ENCODE results near the gene STMN3.
"Not testable (repeated sequence)": the region's sequence is repeated elsewhere in the genome, so short reads cannot be mapped to it uniquely, and the experiment has no call there.

Gene STMN3

GRCh38 chr20:63673951-63674350 is 20.7 kb upstream of the STMN3 start:
- Histone ChIP-seq H3K4me1 (ENCODE audit: control extremely low read depth in 1 of 4, control insufficient read depth in 4 of 4, insufficient read depth in 4 of 4, low read length in 3 of 4) (no peaks in the 10 kb centered on the region), H3K9me3 (ENCODE audit: control extremely low read depth in 1 of 5, control insufficient read depth in 4 of 5, insufficient read depth in 2 of 5, low read depth in 1 of 5, low read length in 4 of 5) (no peaks in the 10 kb centered on the region), H3K4me3 (ENCODE audit: control insufficient read depth in 1 of 7, extremely low read depth in 1 of 7, insufficient read depth in 4 of 7, low read depth in 2 of 7, low read length in 6 of 7) (no peak overlapping the region), H3K27me3 (replicated peaks in 2 of 5; ENCODE audit: control insufficient read depth in 4 of 5, insufficient read depth in 5 of 5, low read length in 4 of 5) (no peaks in the 10 kb centered on the region), H3K36me3 (ENCODE audit: control insufficient read depth in 4 of 4, insufficient read depth in 4 of 4, low read length in 3 of 4) (peaks cover 0 to 49% (median 20%) of the 10 kb centered on the region in 4 experiments), H3K27ac (ENCODE audit: insufficient read depth in 1 of 2, low read depth in 1 of 2, low read length in 2 of 2, poor library complexity in 1 of 2, severe bottlenecking in 2 of 2) (no peak overlapping the region)
- DNase-seq = no peak
- CTCF ChIA-PET = no interaction called here
- POLR2A ChIA-PET = no interaction called here
- WGBS (ENCODE audit: insufficient coverage) = over 99% methylated on average over 13 of the region's 14 CpGs

DNA sequence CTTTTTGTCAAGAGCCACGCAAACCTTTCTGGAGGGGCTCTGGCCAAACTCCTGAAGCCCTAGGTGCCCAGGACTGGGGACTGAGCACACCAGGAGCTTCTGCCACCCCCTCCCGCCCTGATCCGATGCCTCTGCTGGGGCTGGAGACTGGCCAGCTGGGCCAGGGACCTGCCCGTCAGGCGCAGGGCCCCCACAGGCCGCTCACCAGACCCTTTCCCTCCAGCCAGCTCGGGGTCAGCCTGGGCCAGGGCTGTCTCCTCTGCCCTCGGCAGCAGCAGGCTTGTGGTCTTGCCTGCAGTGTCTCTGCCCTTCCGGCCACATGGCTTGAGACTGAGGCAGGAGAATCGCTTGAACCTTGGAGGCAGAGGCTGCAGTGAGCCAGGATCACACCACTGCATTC is 19.4 kb upstream of the STMN3 start:
- H3K36me3 ChIP-seq (ENCODE audit: control insufficient read depth in 4 of 4, insufficient read depth in 4 of 4, low read length in 3 of 4) = peaks cover 0 to 49% (median 22%) of the 10 kb centered on the region in 4 experiments
- no peaks in the 10 kb centered on the region for H3K4me1 ChIP-seq (ENCODE audit: control extremely low read depth in 1 of 4, control insufficient read depth in 4 of 4, insufficient read depth in 4 of 4, low read length in 3 of 4)
- CTCF ChIA-PET = no interaction called here

GRCh38 chr20:63671695-63672094 is 18.5 kb upstream of the STMN3 start:
- H3K36me3 ChIP-seq (ENCODE audit: control insufficient read depth in 4 of 4, insufficient read depth in 4 of 4, low read length in 3 of 4) = peaks cover 2 to 52% (median 26%) of the 10 kb centered on the region in 4 experiments
- POLR2A ChIA-PET; H3K4me3 ChIP-seq (ENCODE audit: control insufficient read depth in 1 of 7, extremely low read depth in 1 of 7, insufficient read depth in 4 of 7, low read depth in 2 of 7, low read length in 6 of 7); H3K9me3 ChIP-seq (ENCODE audit: control extremely low read depth in 1 of 5, control insufficient read depth in 4 of 5, insufficient read depth in 2 of 5, low read depth in 1 of 5, low read length in 4 of 5); CTCF ChIA-PET; DNase-seq; H3K27me3 ChIP-seq (replicated peaks in 2 of 5; ENCODE audit: control insufficient read depth in 4 of 5, insufficient read depth in 5 of 5, low read length in 4 of 5); H3K27ac ChIP-seq (ENCODE audit: insufficient read depth in 1 of 2, low read depth in 1 of 2, low read length in 2 of 2, poor library complexity in 1 of 2, severe bottlenecking in 2 of 2); H3K4me1 ChIP-seq (ENCODE audit: control extremely low read depth in 1 of 4, control insufficient read depth in 4 of 4, insufficient read depth in 4 of 4, low read length in 3 of 4): not testable (repeated sequence)
- whole genome bisulfite sequencing (ENCODE audit: insufficient coverage) = 96% methylated on average over 10 of the region's 12 CpGs

More for the DNA sequence above, 19.4 kb upstream of the STMN3 start:
- POLR2A ChIA-PET = no interaction called here
- Histone ChIP-seq H3K4me3 (ENCODE audit: control insufficient read depth in 1 of 7, extremely low read depth in 1 of 7, insufficient read depth in 4 of 7, low read depth in 2 of 7, low read length in 6 of 7) (no peak overlapping the region), H3K27ac (ENCODE audit: insufficient read depth in 1 of 2, low read depth in 1 of 2, low read length in 2 of 2, poor library complexity in 1 of 2, severe bottlenecking in 2 of 2) (no peak overlapping the region), H3K9me3 (ENCODE audit: control extremely low read depth in 1 of 5, control insufficient read depth in 4 of 5, insufficient read depth in 2 of 5, low read depth in 1 of 5, low read length in 4 of 5) (no peaks in the 10 kb centered on the region), H3K27me3 (replicated peaks in 2 of 5; ENCODE audit: control insufficient read depth in 4 of 5, insufficient read depth in 5 of 5, low read length in 4 of 5) (no peaks in the 10 kb centered on the region)
- no peak for DNase-seq
- WGBS (ENCODE audit: insufficient coverage) = 97% methylated on average over 10 of the region's 10 CpGs

- Histone ChIP-seq H3K27ac (ENCODE audit: insufficient read depth in 1 of 2, low read depth in 1 of 2, low read length in 2 of 2, poor library complexity in 1 of 2, severe bottlenecking in 2 of 2) (no peak overlapping the region), H3K4me1 (ENCODE audit: control extremely low read depth in 1 of 4, control insufficient read depth in 4 of 4, insufficient read depth in 4 of 4, low read length in 3 of 4) (no peaks in the 10 kb centered on the region), H3K9me3 (ENCODE audit: control extremely low read depth in 1 of 5, control insufficient read depth in 4 of 5, insufficient read depth in 2 of 5, low read depth in 1 of 5, low read length in 4 of 5) (no peaks in the 10 kb centered on the region), H3K4me3 (ENCODE audit: control insufficient read depth in 1 of 7, extremely low read depth in 1 of 7, insufficient read depth in 4 of 7, low read depth in 2 of 7, low read length in 6 of 7) (no peak overlapping the region), H3K36me3 (ENCODE audit: control insufficient read depth in 4 of 4, insufficient read depth in 4 of 4, low read length in 3 of 4) (peaks cover 2 to 61% (median 33%) of the 10 kb centered on the region in 4 experiments), H3K27me3 (replicated peaks in 2 of 5; ENCODE audit: control insufficient read depth in 4 of 5, insufficient read depth in 5 of 5, low read length in 4 of 5) (no peaks in the 10 kb centered on the region)
- POLR2A ChIA-PET = no interaction called here
- DNase-seq = no peak
- WGBS (ENCODE audit: insufficient coverage) = 98% methylated on average over 11 of the region's 11 CpGs
- CTCF ChIA-PET = interaction anchor here (0.7 to 1.3 kb wide), 3 partner anchors 13 to 111 kb away, joined by 3 read pairs; no protein-coding TSS in a partner anchor
These were observed 15.1 kb upstream of the STMN3 start for GRCh38 chr20:63668351-63668750.

GRCh38 chr20:63667858-63668257 is 14.6 kb upstream of the STMN3 start:
- ChIA-PET POLR2A (no interaction called here), CTCF (interaction anchor here (0.7 to 1.3 kb wide), 2 partner anchors 13 to 111 kb away, joined by 3 read pairs; no protein-coding TSS in a partner anchor)
- no peak for DNase-seq
- H3K36me3 ChIP-seq (ENCODE audit: control insufficient read depth in 4 of 4, insufficient read depth in 4 of 4, low read length in 3 of 4) = peaks cover 2 to 64% (median 35%) of the 10 kb centered on the region in 4 experiments
- 93% methylated on average over 13 of the region's 16 CpGs for WGBS (ENCODE audit: insufficient coverage)
- no peak overlapping the region for H3K4me3 ChIP-seq (ENCODE audit: control insufficient read depth in 1 of 7, extremely low read depth in 1 of 7, insufficient read depth in 4 of 7, low read depth in 2 of 7, low read length in 6 of 7)
- H3K27ac ChIP-seq (ENCODE audit: insufficient read depth in 1 of 2, low read depth in 1 of 2, low read length in 2 of 2, poor library complexity in 1 of 2, severe bottlenecking in 2 of 2) = no peak overlapping the region
- H3K27me3 ChIP-seq (replicated peaks in 2 of 5; ENCODE audit: control insufficient read depth in 4 of 5, insufficient read depth in 5 of 5, low read length in 4 of 5) = no peaks in the 10 kb centered on the region
- no peaks in the 10 kb centered on the region for H3K9me3 ChIP-seq (ENCODE audit: control extremely low read depth in 1 of 5, control insufficient read depth in 4 of 5, insufficient read depth in 2 of 5, low read depth in 1 of 5, low read length in 4 of 5)
- no peaks in the 10 kb centered on the region for H3K4me1 ChIP-seq (ENCODE audit: control extremely low read depth in 1 of 4, control insufficient read depth in 4 of 4, insufficient read depth in 4 of 4, low read length in 3 of 4)

DNA sequence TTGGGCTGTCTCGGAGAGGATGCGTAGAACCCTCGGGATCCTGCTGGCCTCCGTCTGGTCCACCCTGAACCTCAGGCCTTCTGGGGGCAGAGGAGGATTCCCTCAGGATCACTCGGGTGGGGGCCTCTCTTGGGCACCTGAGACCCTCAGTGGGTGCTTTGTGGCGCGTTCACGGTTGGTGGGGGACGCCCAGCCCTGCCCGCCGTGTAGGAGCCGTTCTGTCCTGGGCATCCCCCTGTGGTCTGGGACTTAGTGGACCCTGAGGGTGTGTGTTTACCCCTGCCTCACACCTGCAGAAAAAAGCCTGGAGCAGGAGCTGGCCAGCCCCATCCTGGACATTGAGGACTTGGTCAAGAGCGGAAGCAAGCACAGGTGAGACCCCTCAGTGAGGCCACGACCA is 12.5 kb upstream of the STMN3 start:
- no peaks in the 10 kb centered on the region for H3K27me3 ChIP-seq (replicated peaks in 2 of 5; ENCODE audit: control insufficient read depth in 4 of 5, insufficient read depth in 5 of 5, low read length in 4 of 5)
- no peaks in the 10 kb centered on the region for H3K9me3 ChIP-seq (ENCODE audit: control extremely low read depth in 1 of 5, control insufficient read depth in 4 of 5, insufficient read depth in 2 of 5, low read depth in 1 of 5, low read length in 4 of 5)
- H3K4me1 ChIP-seq (ENCODE audit: control extremely low read depth in 1 of 4, control insufficient read depth in 4 of 4, insufficient read depth in 4 of 4, low read length in 3 of 4) = no peaks in the 10 kb centered on the region
- peaks cover 2 to 75% (median 41%) of the 10 kb centered on the region in 4 experiments for H3K36me3 ChIP-seq (ENCODE audit: control insufficient read depth in 4 of 4, insufficient read depth in 4 of 4, low read length in 3 of 4)
- POLR2A ChIA-PET = no interaction called here
- CTCF ChIA-PET = no interaction called here
- no peak for DNase-seq
- no peak overlapping the region for H3K27ac ChIP-seq (ENCODE audit: insufficient read depth in 1 of 2, low read depth in 1 of 2, low read length in 2 of 2, poor library complexity in 1 of 2, severe bottlenecking in 2 of 2)
- WGBS (ENCODE audit: insufficient coverage) = 94% methylated on average over 10 of the region's 14 CpGs
- no peak overlapping the region for H3K4me3 ChIP-seq (ENCODE audit: control insufficient read depth in 1 of 7, extremely low read depth in 1 of 7, insufficient read depth in 4 of 7, low read depth in 2 of 7, low read length in 6 of 7)

DNA sequence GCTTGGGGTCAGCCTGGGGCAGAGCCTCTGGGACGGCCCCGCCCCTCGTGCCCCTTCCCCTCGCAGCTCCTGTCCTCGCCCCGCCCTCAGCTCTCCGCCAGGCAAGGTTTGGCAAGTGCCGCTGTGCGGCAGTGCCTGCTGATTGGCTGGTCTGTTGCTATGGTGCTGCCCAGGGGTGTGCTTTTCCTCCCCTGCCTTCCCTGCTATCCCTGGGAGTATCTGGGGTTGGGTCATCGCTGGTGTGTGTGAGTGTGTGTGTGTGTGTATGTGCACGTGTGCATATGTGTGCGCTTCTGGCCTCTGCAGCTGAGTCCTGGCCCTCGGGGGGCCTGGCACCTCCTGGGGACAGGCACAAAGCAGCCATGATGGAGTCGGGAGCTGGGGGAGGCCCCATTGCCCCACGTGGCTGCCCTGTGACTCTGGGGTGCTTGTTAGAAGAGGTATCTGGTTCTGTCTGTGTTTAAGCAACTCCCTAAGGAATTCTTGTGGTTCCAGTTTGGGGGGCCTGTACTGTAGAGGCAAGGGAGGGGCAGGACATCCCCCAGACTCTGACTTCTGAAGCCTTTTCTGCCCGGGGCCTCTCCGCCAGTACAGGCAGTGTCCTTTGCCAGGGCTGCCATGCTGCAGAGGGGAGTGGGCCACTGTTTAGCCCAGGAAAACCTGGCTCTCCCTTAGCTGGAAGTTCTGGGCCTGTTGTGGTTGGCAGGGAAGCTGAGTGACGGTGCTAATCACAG is 11.8 kb upstream of the STMN3 start:
- no peak overlapping the region for H3K27ac ChIP-seq (ENCODE audit: insufficient read depth in 1 of 2, low read depth in 1 of 2, low read length in 2 of 2, poor library complexity in 1 of 2, severe bottlenecking in 2 of 2)
- no peaks in the 10 kb centered on the region for H3K27me3 ChIP-seq (replicated peaks in 2 of 5; ENCODE audit: control insufficient read depth in 4 of 5, insufficient read depth in 5 of 5, low read length in 4 of 5)
- no peak overlapping the region for H3K4me3 ChIP-seq (ENCODE audit: control insufficient read depth in 1 of 7, extremely low read depth in 1 of 7, insufficient read depth in 4 of 7, low read depth in 2 of 7, low read length in 6 of 7)
- no peak for DNase-seq
- peaks cover 2 to 76% (median 40%) of the 10 kb centered on the region in 4 experiments for H3K36me3 ChIP-seq (ENCODE audit: control insufficient read depth in 4 of 4, insufficient read depth in 4 of 4, low read length in 3 of 4)
- ChIA-PET CTCF (no interaction called here), POLR2A (no interaction called here)
- H3K4me1 ChIP-seq (ENCODE audit: control extremely low read depth in 1 of 4, control insufficient read depth in 4 of 4, insufficient read depth in 4 of 4, low read length in 3 of 4) = no peaks in the 10 kb centered on the region
- 100% methylated on average over 1 of the region's 18 CpGs for WGBS (ENCODE audit: insufficient coverage)
- H3K9me3 ChIP-seq (ENCODE audit: control extremely low read depth in 1 of 5, control insufficient read depth in 4 of 5, insufficient read depth in 2 of 5, low read depth in 1 of 5, low read length in 4 of 5) = no peaks in the 10 kb centered on the region

Measured in common myeloid progenitor, CD34-positive (primary cell).